22Rv1 (cell line): Measurements from ENCODE around the gene TMEM271.

ENCODE experiments used
- H3K27ac ChIP-seq: fragments of 450-650 bp; 2 replicates; pipeline ENCODE4 v1.5.1; 2017
- ZFX ChIP-seq: fragments of 450-650 bp; IDR thresholded peaks from 2 replicates; pipeline ENCODE4 v1.6.1; 2017; ENCODE audit warnings: antibody characterized with exemption, borderline replicate concordance
- TF ChIP-seq, protein P1 (sequence below): fragments of 450-650 bp; IDR thresholded peaks from 2 replicates; pipeline ENCODE4 v1.5.1; 2017; ENCODE audit warnings: mild to moderate bottlenecking

Gene TMEM271

DNA sequence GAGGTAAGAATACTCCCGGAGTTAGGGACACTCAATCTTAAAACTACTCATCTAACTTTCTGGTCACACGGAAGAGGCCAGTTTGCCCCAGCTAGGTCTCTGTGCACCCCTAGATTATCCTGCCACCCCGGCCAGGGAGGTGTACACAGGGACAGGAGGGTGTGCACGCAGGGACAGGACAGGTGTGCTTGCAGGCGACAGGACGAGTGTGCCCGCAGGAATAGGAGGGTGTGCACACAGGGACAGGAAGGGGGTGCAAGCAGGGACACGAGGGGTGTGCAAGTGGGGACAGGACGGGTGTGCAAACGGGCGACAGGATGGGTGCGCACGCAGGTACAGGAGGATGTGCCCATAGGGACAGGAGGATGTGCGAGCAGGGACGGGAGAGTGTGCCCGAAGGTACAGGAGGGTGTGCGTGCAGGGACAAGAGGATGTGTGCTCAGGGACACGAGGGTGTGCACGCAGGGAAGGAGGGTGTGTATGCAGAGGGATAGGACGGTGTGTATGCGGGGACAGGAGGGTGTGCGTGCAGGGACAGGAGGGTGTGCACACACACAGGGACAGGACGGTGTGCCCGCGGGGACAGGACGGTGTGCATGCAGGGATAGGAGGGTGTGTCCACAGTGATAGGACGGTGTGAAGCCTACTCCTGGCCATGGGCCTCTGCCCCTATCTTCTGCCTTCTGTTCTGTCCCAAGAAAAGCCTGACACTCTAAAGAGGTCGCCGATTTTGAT lies 4.1 kb downstream of the TMEM271 start:
- TF ChIP-seq, protein P1, sequence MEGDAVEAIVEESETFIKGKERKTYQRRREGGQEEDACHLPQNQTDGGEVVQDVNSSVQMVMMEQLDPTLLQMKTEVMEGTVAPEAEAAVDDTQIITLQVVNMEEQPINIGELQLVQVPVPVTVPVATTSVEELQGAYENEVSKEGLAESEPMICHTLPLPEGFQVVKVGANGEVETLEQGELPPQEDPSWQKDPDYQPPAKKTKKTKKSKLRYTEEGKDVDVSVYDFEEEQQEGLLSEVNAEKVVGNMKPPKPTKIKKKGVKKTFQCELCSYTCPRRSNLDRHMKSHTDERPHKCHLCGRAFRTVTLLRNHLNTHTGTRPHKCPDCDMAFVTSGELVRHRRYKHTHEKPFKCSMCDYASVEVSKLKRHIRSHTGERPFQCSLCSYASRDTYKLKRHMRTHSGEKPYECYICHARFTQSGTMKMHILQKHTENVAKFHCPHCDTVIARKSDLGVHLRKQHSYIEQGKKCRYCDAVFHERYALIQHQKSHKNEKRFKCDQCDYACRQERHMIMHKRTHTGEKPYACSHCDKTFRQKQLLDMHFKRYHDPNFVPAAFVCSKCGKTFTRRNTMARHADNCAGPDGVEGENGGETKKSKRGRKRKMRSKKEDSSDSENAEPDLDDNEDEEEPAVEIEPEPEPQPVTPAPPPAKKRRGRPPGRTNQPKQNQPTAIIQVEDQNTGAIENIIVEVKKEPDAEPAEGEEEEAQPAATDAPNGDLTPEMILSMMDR: no peak
- TF ChIP-seq ZFX: no peak
- no peak overlapping the region for H3K27ac ChIP-seq

DNA sequence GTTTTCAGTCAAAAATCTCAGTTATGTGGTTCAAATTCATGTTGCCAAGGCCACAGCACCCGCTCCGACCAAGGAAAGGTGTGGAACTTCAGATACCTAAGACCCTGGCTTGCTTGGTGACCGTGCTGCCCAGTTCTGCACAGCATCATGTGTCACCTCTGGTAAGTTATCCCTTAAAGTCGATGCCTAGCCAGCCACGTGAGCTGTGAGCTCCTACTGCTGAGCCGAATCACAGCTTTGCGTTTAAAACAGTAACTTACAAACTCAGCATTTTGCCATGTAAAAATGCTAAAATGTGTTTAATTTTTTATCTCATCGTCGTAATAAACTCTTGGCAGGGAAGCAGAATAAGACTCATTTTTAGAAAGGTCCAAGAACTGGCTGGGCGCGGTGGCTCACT lies 5.3 kb downstream of the TMEM271 start:
- no peak for TF ChIP-seq ZFX
- TF ChIP-seq, protein P1: no peak

GRCh38 chr4:569958-570667 lies 6.0 kb downstream of the TMEM271 start:
- TF ChIP-seq, protein P1: no peak
- TF ChIP-seq ZFX: no peak
- H3K27ac ChIP-seq: no peak overlapping the region

More for the DNA sequence above, 5.3 kb downstream of the TMEM271 start:
- no peak overlapping the region for H3K27ac ChIP-seq

DNA sequence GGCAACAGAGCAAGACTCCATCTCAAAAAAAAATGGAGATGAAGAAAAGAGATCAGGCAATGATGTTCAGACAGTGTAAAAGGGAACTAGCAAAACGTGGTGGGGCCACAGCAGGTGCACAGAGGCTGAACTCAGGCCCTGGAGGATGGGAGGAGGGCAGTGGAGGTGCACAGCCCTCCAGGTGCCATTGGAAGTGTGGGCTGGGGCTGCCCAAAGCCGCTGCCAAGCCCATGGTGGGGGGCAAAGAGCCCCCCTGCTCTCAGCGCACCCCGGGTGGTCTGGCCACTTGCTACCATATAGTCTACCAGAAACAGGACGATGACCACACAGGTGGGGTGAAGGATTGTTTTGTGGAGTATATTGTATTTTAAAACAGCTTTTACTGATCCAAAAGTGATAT lies 7.1 kb downstream of the TMEM271 start:
- TF ChIP-seq ZFX: no peak
- TF ChIP-seq, protein P1: no peak

GRCh38 chr4:568351-568652 lies 7.8 kb downstream of the TMEM271 start:
- TF ChIP-seq, protein P1: no peak
- no peak for TF ChIP-seq ZFX
- no peak overlapping the region for H3K27ac ChIP-seq

More for the DNA sequence above, 7.1 kb downstream of the TMEM271 start:
- no peak overlapping the region for H3K27ac ChIP-seq

GRCh38 chr4:567457-568350 lies 8.4 kb downstream of the TMEM271 start:
- no peak for TF ChIP-seq ZFX
- TF ChIP-seq, protein P1: no peak

More at GRCh38 chr4:567457-568350, 8.4 kb downstream of the TMEM271 start:
- no peak overlapping the region for H3K27ac ChIP-seq
